Keratinocyte (primary cell): ENCODE results near the gene TOP2A. TPM values are rescaled to one million over a fixed set of nuclear protein-coding genes. Genes with fewer than 3 reads are reported as not detected.

ENCODE experiments used
- DNase-seq: peaks from one replicate; pipeline ENCODE4 v3.0.0-alpha.2; 2011; ENCODE audit warnings: low read depth, missing footprints, low spot score
- FAIRE-seq: peaks from 2 replicates; lab custom pipeline; 2011; peaks lifted over from hg19 to GRCh38; lab: Jason Lieb, UNC
- H2AFZ ChIP-seq: 2 replicates; pipeline ENCODE4 v1.6.0; 2012; ENCODE audit warnings: low read length, control low read depth, inconsistent platforms; ENCODE audit not compliant: control insufficient read depth
- H3K27ac ChIP-seq: 2 replicates; pipeline ENCODE4 v1.5.1; 2011; ENCODE audit warnings: low read length; ENCODE audit not compliant: control insufficient read depth, insufficient read depth
- H3K27me3 ChIP-seq: 3 replicates; pipeline ENCODE4 v1.6.0; 2011; ENCODE audit warnings: low read length; ENCODE audit not compliant: control insufficient read depth, insufficient read depth; ENCODE audit errors: extremely low read depth
- H3K36me3 ChIP-seq, 2 experiments: 2 replicates in 1 of 2; 3 replicates in 1 of 2; pipeline ENCODE4 v1.5.1; 2011; ENCODE audit warnings: low read length in 2 of 2, mild to moderate bottlenecking in 1 of 2; ENCODE audit not compliant: control insufficient read depth in 2 of 2, insufficient read depth in 2 of 2; ENCODE audit errors: extremely low read depth in 1 of 2
- H3K4me1 ChIP-seq: 3 replicates; pipeline ENCODE4 v1.5.1; 2011; ENCODE audit warnings: low read length; ENCODE audit not compliant: control insufficient read depth, insufficient read depth; ENCODE audit errors: extremely low read depth
- H3K4me2 ChIP-seq: 3 replicates; pipeline ENCODE4 v1.6.0; 2011; ENCODE audit warnings: low read depth, low read length; ENCODE audit not compliant: control insufficient read depth, insufficient read depth; ENCODE audit errors: extremely low read depth
- H3K4me3 ChIP-seq, 3 experiments: fragments of 200-600 bp in 1 of 3; sonication (generic) in 1 of 3; 2 replicates in 2 of 3; 3 replicates in 1 of 3; pipeline ENCODE4 v1.5.1; 2011 to 2016; ENCODE audit warnings: low read length in 3 of 3, mild to moderate bottlenecking in 3 of 3, control low read depth in 2 of 3, inconsistent platforms in 1 of 3, low read depth in 1 of 3, mixed read lengths in 1 of 3, mixed run types in 1 of 3, moderate library complexity in 1 of 3; ENCODE audit not compliant: control insufficient read depth in 2 of 3, insufficient read depth in 2 of 3; ENCODE audit errors: extremely low read depth in 1 of 3
- H3K79me2 ChIP-seq: 2 replicates; pipeline ENCODE4 v1.6.0; 2012; ENCODE audit warnings: low read length; ENCODE audit not compliant: control insufficient read depth, insufficient read depth
- H3K9ac ChIP-seq: 3 replicates; pipeline ENCODE4 v1.6.0; 2011; ENCODE audit warnings: low read length; ENCODE audit not compliant: control insufficient read depth, insufficient read depth; ENCODE audit errors: extremely low read depth
- H3K9me1 ChIP-seq: 3 replicates; pipeline ENCODE4 v1.6.0; 2011; ENCODE audit warnings: low read length; ENCODE audit not compliant: control insufficient read depth, insufficient read depth; ENCODE audit errors: extremely low read depth
- H3K9me3 ChIP-seq: 2 replicates; pipeline ENCODE4 v1.5.1; 2012; ENCODE audit warnings: low read depth, low read length; ENCODE audit not compliant: control insufficient read depth
- H4K20me1 ChIP-seq: 3 replicates; pipeline ENCODE4 v1.6.0; 2011; ENCODE audit warnings: low read length; ENCODE audit not compliant: control insufficient read depth, insufficient read depth; ENCODE audit errors: extremely low read depth
- CTCF ChIP-seq, 3 experiments: IDR thresholded peaks in 1 of 3; conservative IDR thresholded peaks in 1 of 3; optimal IDR thresholded peaks in 1 of 3; 2 replicates in 2 of 3; 3 replicates in 1 of 3; pipeline versions ENCODE3 to v1.5.1; 2011; ENCODE audit warnings: low read length in 3 of 3, mild to moderate bottlenecking in 3 of 3, moderate library complexity in 2 of 3, control low read depth in 1 of 3, inconsistent platforms in 1 of 3; ENCODE audit not compliant: insufficient read depth in 2 of 3; ENCODE audit errors: extremely low read depth in 1 of 3
- EZH2 ChIP-seq: IDR thresholded peaks from one replicate; pipeline ENCODE4 v1.6.1; 2012; ENCODE audit warnings: inconsistent platforms, mild to moderate bottlenecking, low read length, moderate library complexity
- dilution Hi-C: fragments of 300-500 bp; cut with MboI; formaldehyde crosslinking; loops from one replicate; pipeline ENCODE4 v1.7.0; 2020; ENCODE audit warnings: low sequenced_read_pairs; ENCODE audit not compliant: extremely low pct_ligation_motif_present
- polyA plus RNA-seq, 5 experiments: library from polyadenylated mRNA; depleted of rRNA in 3 of 5; stranded (reverse) in 3 of 5; stranded (forward) in 1 of 5; unstranded in 1 of 5; fragments of >200 nt; gene quantifications; 1 replicate in 1 of 5; 2 replicates in 3 of 5; 3 replicates in 1 of 5; pipeline versions ENCODE4 v1.2.1 to v1.2.3, GENCODE V29; 2011 to 2012; ENCODE audit warnings: missing spikeins in 2 of 5, low read depth in 1 of 5, low replicate concordance in 1 of 5

Gene TOP2A
- polyA plus RNA-seq, 1 donor (not counting 4 experiments of a cell fraction or from before 2014, with no cell fraction given): 45.0 TPM

GRCh38 chr17:40440166-40440565 lies 22.5 kb upstream of the TOP2A start:
- Histone ChIP-seq H3K36me3 (no peaks in the 10 kb centered on the region), H3K9me1 (no peaks in the 10 kb centered on the region), H2AFZ (no peak overlapping the region), H3K9me3 (no peaks in the 10 kb centered on the region), H3K4me3 (no peak overlapping the region), H3K4me1 (peaks cover 11% of the 10 kb centered on the region), H3K27ac (no peak overlapping the region), H3K9ac (no peak overlapping the region), H3K79me2 (no peaks in the 10 kb centered on the region), H3K4me2 (no peak overlapping the region), H4K20me1 (no peaks in the 10 kb centered on the region), H3K27me3 (peaks cover 17% of the 10 kb centered on the region)
- DNase-seq (no peak), FAIRE-seq (no peak)
- TF ChIP-seq EZH2 (no peak), CTCF (optimal IDR thresholded peaks at IDR 0.05 in 1 of 3, IDR thresholded peaks at IDR 0.05 in 1 of 3, conservative IDR thresholded peaks at IDR 0.05 in 1 of 3; ENCODE audit: extremely low read depth in 1 of 3, insufficient read depth in 2 of 3, low read length in 3 of 3) (no peak)
- dilution Hi-C loops: no loop called here

- H3K27ac ChIP-seq: no peak overlapping the region
- H4K20me1 ChIP-seq: no peaks in the 10 kb centered on the region
- no peak overlapping the region for H3K4me3 ChIP-seq
- DNase-seq (no peak), FAIRE-seq (no peak)
- no peaks in the 10 kb centered on the region for H3K79me2 ChIP-seq
- no peaks in the 10 kb centered on the region for H3K9me3 ChIP-seq
- H2AFZ ChIP-seq: no peak overlapping the region
- no peak overlapping the region for H3K9ac ChIP-seq
- no peaks in the 10 kb centered on the region for H3K9me1 ChIP-seq
- dilution Hi-C loops: no loop called here
- TF ChIP-seq CTCF (optimal IDR thresholded peaks at IDR 0.05 in 1 of 3, IDR thresholded peaks at IDR 0.05 in 1 of 3, conservative IDR thresholded peaks at IDR 0.05 in 1 of 3; ENCODE audit: extremely low read depth in 1 of 3, insufficient read depth in 2 of 3, low read length in 3 of 3): no peak
- TF ChIP-seq EZH2: no peak
- H3K36me3 ChIP-seq: no peaks in the 10 kb centered on the region
- H3K27me3 ChIP-seq: peaks cover 8% of the 10 kb centered on the region
- H3K4me1 ChIP-seq: peaks cover 6% of the 10 kb centered on the region
- no peak overlapping the region for H3K4me2 ChIP-seq
These were observed 19.5 kb upstream of the TOP2A start for GRCh38 chr17:40437095-40437732.
